ENCODE results near the gene ABI1. TPM values are rescaled to one million over a fixed set of nuclear protein-coding genes. Genes with fewer than 3 reads are reported as not detected.
A peak's percentile ranks its signal among the peaks of the same experiment; 100 is the strongest.

The ABI1 gene
- total RNA-seq, 2 donors from 2014 or later: 43.3 to 50.5 TPM

DNA sequence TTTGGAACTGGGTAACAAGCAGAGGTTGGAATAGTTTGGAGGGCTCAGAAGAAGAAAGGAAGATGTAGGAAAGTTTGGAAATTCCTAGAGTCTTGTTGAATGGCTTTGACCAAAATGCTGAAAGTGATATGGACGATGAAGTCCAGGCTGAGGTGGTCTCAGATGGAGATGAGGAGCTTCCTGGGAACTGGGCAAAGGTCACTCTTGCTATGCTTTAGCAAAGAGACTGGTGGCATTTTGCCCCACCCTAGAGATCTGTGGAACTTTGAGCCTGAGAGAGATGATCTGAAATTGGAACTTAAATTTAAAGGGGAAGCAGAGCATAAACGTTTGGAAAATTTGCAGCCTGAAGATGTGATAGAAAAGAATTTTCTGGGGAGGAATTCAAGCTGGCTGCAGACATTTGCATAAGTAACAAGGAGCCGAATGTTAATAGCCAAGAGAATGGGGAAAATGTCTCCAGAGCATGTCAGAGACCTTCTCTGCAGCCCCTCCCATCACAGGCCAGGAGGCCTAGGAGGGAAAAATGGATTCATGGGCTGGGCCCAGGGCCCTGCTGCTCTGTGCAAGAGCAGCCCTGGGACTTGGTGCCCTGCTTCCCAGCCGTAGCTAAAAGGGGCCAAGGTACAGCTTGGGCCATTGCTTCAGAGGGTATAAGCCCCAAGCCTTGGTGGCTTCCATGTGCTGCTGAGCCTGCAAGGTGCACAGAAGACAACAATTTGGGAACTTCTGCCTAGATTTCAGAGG is 159.7 kb downstream of the ABI1 start:
- ATAC-seq (ENCODE audit: insufficient number of reproducible peaks, low FRiP score, low read depth) (no peak), DNase-seq (ENCODE audit: low spot score) (no peak)
- H3K27ac ChIP-seq: no peak overlapping the region
- no peak overlapping the region for H3K4me3 ChIP-seq
- no peaks in the 10 kb centered on the region for H3K36me3 ChIP-seq
- no peaks in the 10 kb centered on the region for H3K9me3 ChIP-seq
- peaks cover 6 to 15% of the 10 kb centered on the region in 2 donors for H3K4me1 ChIP-seq (ENCODE audit: control insufficient read depth in 1 of 2, low read depth in 2 of 2)
- H3K27me3 ChIP-seq (replicated peaks; ENCODE audit: insufficient read depth): no peaks in the 10 kb centered on the region
- TF ChIP-seq, protein P1, sequence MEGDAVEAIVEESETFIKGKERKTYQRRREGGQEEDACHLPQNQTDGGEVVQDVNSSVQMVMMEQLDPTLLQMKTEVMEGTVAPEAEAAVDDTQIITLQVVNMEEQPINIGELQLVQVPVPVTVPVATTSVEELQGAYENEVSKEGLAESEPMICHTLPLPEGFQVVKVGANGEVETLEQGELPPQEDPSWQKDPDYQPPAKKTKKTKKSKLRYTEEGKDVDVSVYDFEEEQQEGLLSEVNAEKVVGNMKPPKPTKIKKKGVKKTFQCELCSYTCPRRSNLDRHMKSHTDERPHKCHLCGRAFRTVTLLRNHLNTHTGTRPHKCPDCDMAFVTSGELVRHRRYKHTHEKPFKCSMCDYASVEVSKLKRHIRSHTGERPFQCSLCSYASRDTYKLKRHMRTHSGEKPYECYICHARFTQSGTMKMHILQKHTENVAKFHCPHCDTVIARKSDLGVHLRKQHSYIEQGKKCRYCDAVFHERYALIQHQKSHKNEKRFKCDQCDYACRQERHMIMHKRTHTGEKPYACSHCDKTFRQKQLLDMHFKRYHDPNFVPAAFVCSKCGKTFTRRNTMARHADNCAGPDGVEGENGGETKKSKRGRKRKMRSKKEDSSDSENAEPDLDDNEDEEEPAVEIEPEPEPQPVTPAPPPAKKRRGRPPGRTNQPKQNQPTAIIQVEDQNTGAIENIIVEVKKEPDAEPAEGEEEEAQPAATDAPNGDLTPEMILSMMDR (IDR thresholded peaks at IDR 0.05): no peak

- H3K36me3 ChIP-seq: no peaks in the 10 kb centered on the region
- ATAC-seq (ENCODE audit: insufficient number of reproducible peaks, low FRiP score, low read depth) (no peak), DNase-seq (ENCODE audit: low spot score) (no peak)
- H3K27me3 ChIP-seq (replicated peaks; ENCODE audit: insufficient read depth): no peaks in the 10 kb centered on the region
- no peak overlapping the region for H3K4me3 ChIP-seq
- TF ChIP-seq, protein P1 (IDR thresholded peaks at IDR 0.05): no peak
- no peak overlapping the region for H3K27ac ChIP-seq
- H3K9me3 ChIP-seq: no peaks in the 10 kb centered on the region
- H3K4me1 ChIP-seq (ENCODE audit: control insufficient read depth in 1 of 2, low read depth in 2 of 2): peaks cover 6 to 15% of the 10 kb centered on the region in 2 donors
Measured at GRCh38 chr10:26699631-26700030, 161.1 kb downstream of the ABI1 start.

DNA sequence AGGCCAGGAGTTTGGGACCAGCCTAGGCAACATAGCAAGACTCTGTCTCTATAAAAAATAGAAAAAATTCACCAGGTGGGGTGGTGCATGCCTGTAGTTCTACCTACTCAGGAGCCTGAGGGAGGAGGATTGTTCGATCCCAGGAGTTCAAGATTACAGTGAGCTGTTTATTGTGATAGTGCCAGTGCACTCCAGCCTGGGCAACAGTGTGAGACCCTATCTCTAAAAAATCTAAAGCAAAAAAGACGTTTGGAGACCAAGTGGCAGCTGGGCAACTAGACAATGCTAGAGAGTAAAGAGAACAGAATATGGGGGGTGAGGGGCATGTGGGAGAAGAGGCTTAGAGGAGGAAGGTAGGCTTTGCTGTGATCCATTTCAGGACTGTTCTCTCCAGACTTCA is 161.8 kb downstream of the ABI1 start:
- H3K27ac ChIP-seq: no peak overlapping the region
- no peaks in the 10 kb centered on the region for H3K9me3 ChIP-seq
- peaks cover 6 to 15% of the 10 kb centered on the region in 2 donors for H3K4me1 ChIP-seq (ENCODE audit: control insufficient read depth in 1 of 2, low read depth in 2 of 2)
- TF ChIP-seq, protein P1 (IDR thresholded peaks at IDR 0.05): no peak
- H3K27me3 ChIP-seq (replicated peaks; ENCODE audit: insufficient read depth): no peaks in the 10 kb centered on the region
- ATAC-seq (ENCODE audit: insufficient number of reproducible peaks, low FRiP score, low read depth) (no peak), DNase-seq (ENCODE audit: low spot score) (no peak)
- peak overlapping the region; percentile 91 for H3K4me3 ChIP-seq
- no peaks in the 10 kb centered on the region for H3K36me3 ChIP-seq

- Histone ChIP-seq H3K27ac (peak overlapping the region in 1 of 2 donors; percentile 79), H3K36me3 (no peaks in the 10 kb centered on the region), H3K9me3 (no peaks in the 10 kb centered on the region), H3K4me3 (peak overlapping the region; percentile 91), H3K4me1 (ENCODE audit: control insufficient read depth in 1 of 2, low read depth in 2 of 2) (peaks cover 6 to 15% of the 10 kb centered on the region in 2 donors), H3K27me3 (replicated peaks; ENCODE audit: insufficient read depth) (no peaks in the 10 kb centered on the region)
- ATAC-seq (ENCODE audit: insufficient number of reproducible peaks, low FRiP score, low read depth) (no peak), DNase-seq (ENCODE audit: low spot score) (no peak)
- TF ChIP-seq, protein P1 (IDR thresholded peaks at IDR 0.05): no peak
Measured at GRCh38 chr10:26697922-26698608, 162.7 kb downstream of the ABI1 start.

DNA sequence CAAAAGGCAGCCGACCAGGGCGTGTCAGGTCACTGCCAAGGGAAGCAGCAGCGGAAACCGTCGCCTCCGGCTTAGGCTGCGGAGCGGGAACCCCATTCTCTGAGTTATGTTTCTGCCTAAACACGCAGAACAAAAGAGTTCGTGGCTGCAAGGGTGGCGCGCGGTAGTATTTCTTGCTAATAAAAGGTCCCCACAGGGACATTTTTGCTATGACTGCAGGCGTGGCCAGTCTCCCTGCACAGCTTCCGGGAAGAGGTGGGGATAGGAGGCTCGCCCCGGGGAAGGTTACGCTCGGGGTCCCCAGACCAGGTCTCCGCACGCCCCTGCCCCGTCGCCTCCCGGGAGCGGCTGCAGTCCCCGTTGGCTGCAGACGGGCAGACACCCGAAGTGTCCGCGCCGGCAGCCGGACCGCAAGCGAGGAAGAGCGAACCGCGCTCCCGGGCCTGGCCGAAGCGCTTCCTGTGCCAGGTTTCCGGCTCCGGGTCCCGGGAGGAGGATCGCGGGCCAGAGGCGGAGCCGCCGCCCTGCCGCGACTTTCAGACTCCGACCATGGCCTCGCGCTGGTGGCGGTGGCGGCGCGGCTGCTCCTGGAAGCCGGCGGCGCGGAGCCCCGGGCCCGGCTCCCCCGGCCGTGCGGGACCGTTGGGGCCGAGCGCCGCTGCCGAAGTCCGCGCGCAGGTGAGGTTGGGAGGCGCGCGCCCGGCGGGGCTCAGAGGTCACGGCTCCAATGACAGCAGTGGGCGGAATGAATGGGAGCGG is 163.4 kb downstream of the ABI1 start, which contains the start of gene PDSS1:
Gene PDSS1 (plus strand): TSS at position 539 of the 759 bp plus-strand sequence. CDS start 11 bp downstream, at position 550.
- TF ChIP-seq, protein P1 (IDR thresholded peaks at IDR 0.05): no peak
- Histone ChIP-seq H3K27ac (peak within 1 kb of the TSS; percentile 52 to 79), H3K27me3 (replicated peaks; ENCODE audit: insufficient read depth) (no peaks in the 10 kb centered on the region), H3K36me3 (no peaks in the 10 kb centered on the region), H3K4me3 (peak within 1 kb of the TSS; percentile 91), H3K9me3 (no peaks in the 10 kb centered on the region), H3K4me1 (ENCODE audit: control insufficient read depth in 1 of 2, low read depth in 2 of 2) (peaks cover 6 to 15% of the 10 kb centered on the region in 2 donors)
- no peak for DNase-seq (ENCODE audit: low spot score)
- peak; percentile 83 for ATAC-seq (ENCODE audit: insufficient number of reproducible peaks, low FRiP score, low read depth)

All from thoracic aorta (tissue), 2 donors.